SJCRH30 (cell line): ENCODE data around the gene CACHD1. TPM values are rescaled to one million over a fixed set of nuclear protein-coding genes. Genes with fewer than 3 reads are reported as not detected.
A peak's percentile ranks its signal among the peaks of the same experiment; 100 is the strongest.

ENCODE experiments used
- DNase-seq, 2 experiments: peaks; one replicate each; pipeline ENCODE4 v3.0.0-alpha.2; 2015 to 2020
- H3K27ac ChIP-seq: fragments of 250-450 bp; sonication (Bioruptor Pico); 2 replicates; pipeline ENCODE4 v1.5.1; 2020; ENCODE audit warnings: mild to moderate bottlenecking, moderate library complexity
- H3K27me3 ChIP-seq: fragments of 250-450 bp; sonication (Bioruptor Pico); 2 replicates; pipeline ENCODE4 v1.5.1; 2020; ENCODE audit warnings: mild to moderate bottlenecking, moderate library complexity
- H3K36me3 ChIP-seq: fragments of 250-450 bp; sonication (Bioruptor Pico); 2 replicates; pipeline ENCODE4 v1.5.1; 2020; ENCODE audit warnings: mild to moderate bottlenecking, moderate library complexity
- H3K4me1 ChIP-seq: fragments of 250-450 bp; sonication (Bioruptor Pico); 2 replicates; pipeline ENCODE4 v1.5.1; 2020; ENCODE audit warnings: mild to moderate bottlenecking, moderate library complexity
- H3K4me3 ChIP-seq: fragments of 250-450 bp; sonication (Bioruptor Pico); 2 replicates; pipeline ENCODE4 v1.5.1; 2020; ENCODE audit warnings: mild to moderate bottlenecking, moderate library complexity
- H3K9me3 ChIP-seq: fragments of 250-450 bp; sonication (Bioruptor Pico); replicated peaks from 2 replicates; pipeline ENCODE4 v1.5.1; 2020; ENCODE audit warnings: mild to moderate bottlenecking, moderate library complexity
- total RNA-seq: library from RNA; depleted of rRNA; stranded (reverse); fragments of >200 nt; shearing (Covaris generic); gene quantifications from 2 replicates; pipeline ENCODE4 v1.2.3, GENCODE V29; 2014

Gene CACHD1
- total RNA-seq, 1 experiment from 2014 or later, result 12.1 TPM

DNA sequence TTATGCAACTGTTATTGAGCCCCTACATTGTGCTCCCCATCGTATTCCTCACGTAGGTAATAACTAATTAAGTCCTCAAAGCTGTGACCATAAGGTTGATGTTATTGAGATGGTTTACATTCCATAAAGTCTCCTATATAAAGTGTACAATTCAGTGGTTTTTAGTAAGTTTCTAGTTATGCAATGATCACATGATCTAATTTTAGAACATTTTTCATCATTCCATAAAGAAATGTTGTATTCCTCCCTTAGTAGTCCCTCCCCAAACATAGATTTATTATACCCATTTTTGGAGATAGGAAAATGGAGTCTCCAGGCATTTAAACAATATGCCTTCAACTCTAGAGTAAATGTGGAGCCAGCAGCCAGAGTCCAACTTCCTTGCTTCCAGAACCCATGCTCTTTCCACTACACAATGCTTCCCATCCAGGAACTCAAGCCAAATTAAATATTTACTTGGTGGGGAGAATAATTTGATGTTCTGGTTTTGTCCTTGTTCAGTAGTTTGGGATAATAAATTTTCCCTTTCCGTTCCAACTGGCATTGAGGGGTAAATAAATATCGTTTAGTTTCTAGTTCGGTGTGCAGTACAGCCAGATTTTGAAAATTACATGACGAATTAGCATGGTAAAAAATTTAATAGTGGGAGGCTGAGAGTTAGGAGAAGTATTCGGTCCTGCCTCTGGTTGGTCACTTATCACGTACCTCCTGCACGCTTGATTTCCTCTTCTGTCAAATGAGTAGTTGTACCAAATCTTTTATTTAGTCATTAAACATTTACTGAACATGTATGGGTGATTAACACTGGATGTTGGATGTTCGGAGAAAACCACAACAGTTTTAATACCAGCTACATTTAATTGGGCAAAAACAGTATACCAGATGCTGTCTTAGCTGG lies 66.3 kb downstream of the CACHD1 start:
- Histone ChIP-seq H3K4me3 (no peak overlapping the region), H3K4me1 (no peaks in the 10 kb centered on the region), H3K36me3 (no peaks in the 10 kb centered on the region), H3K9me3 (no peaks in the 10 kb centered on the region), H3K27me3 (no peaks in the 10 kb centered on the region), H3K27ac (no peak overlapping the region)
- no peak for DNase-seq

DNA sequence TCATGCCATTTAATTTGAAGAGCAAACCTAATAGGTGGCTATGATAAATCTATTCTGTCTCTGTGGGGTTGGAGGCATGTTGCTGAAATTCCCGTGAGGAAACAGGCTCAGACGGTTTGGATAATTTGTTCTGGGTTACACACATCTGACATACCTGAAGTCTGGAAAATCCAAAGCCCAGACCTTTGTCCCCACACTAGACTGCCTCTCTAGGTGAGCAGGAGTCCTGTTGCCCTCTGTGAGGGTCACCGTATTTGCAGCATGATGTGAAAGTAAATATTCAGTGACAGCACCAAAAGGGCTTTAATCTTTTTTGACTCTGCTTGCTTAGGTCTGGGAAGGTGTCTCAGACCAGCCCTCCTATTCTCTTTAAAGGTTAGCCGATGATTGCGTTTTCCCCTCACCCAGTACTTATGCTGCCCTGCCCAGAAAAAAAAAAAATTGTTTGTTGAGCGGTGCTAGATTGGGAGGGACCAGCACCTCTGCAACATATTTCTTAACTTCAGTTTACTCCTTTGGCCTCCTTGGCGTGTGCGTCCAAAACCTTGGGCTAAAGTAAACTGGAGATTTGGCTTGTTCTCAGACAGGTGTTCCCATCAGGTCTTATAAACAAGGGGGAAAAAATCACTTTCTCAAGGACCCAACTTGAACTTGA lies 67.0 kb downstream of the CACHD1 start:
- Histone ChIP-seq H3K36me3 (no peaks in the 10 kb centered on the region), H3K4me3 (no peak overlapping the region), H3K9me3 (no peaks in the 10 kb centered on the region), H3K27ac (no peak overlapping the region), H3K4me1 (no peaks in the 10 kb centered on the region), H3K27me3 (no peaks in the 10 kb centered on the region)
- no peak for DNase-seq

DNA sequence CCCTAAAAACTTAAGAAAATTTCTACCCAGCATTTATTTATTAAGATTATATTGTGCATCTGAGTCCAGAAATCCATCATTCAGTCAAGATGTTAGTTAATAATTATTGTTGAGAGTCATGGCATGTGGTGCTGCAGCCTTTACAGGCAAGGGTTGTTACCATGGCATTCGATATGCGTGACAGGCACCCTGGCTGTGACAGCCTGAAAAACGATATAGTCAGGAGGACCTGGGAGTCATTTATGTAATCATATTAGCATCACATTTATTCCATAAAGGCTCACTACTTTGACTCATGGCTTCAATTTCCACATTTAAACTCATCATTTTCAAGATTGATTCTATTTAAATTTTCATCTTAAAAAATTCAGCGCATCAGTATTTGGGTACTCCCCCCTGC lies 68.0 kb downstream of the CACHD1 start:
- peak; percentile 11 to 37 for DNase-seq
- no peaks in the 10 kb centered on the region for H3K4me1 ChIP-seq
- H3K27me3 ChIP-seq, result no peaks in the 10 kb centered on the region
- H3K36me3 ChIP-seq, result no peaks in the 10 kb centered on the region
- H3K27ac ChIP-seq, result no peak overlapping the region
- H3K4me3 ChIP-seq, result no peak overlapping the region
- H3K9me3 ChIP-seq, result no peaks in the 10 kb centered on the region

DNA sequence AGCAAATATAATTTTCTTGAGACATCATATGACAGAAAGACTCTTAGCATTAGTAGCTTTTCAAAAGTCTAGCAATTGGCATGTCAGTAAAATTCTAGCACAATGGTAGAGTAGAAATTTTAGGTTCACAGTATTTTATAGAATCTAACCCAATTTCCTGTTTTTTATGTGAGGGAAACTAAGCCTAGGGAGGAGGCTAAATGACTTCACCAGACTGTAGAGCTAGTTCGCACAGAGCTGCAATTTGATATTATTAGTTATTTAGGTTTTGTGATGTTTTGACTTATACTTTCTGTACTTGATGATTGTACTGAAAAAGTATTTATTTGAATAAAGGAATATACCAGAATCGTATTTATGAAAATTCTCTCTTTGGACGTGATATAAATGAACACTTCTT lies 68.5 kb downstream of the CACHD1 start:
- DNase-seq, result no peak
- Histone ChIP-seq H3K36me3 (no peaks in the 10 kb centered on the region), H3K9me3 (no peaks in the 10 kb centered on the region), H3K4me3 (no peak overlapping the region), H3K4me1 (no peaks in the 10 kb centered on the region), H3K27ac (no peak overlapping the region), H3K27me3 (no peaks in the 10 kb centered on the region)

DNA sequence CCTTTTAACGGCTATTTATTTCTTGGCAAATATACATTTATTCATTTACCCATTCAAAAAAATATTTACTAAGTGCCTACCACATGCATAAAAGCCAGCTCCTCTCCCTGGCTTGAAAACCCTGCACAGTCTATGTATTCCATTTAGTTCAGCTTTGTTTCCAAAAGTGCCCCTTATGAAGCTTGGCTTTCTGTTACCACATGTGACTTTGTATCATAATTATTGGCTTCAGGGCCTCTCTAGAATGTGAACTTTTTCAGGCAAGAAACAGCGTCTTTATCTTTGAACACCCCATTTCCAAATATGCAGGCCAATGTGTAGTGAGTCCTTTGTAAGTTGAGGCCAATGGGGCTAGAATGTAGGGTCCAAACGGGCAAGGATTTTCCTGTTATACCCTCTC lies 69.4 kb downstream of the CACHD1 start:
- H3K27ac ChIP-seq, result no peak overlapping the region
- H3K4me1 ChIP-seq, result peaks cover 3% of the 10 kb centered on the region; the same call in 1 of the 2 replicates
- H3K27me3 ChIP-seq, result no peaks in the 10 kb centered on the region
- no peaks in the 10 kb centered on the region for H3K36me3 ChIP-seq
- no peak for DNase-seq
- no peak overlapping the region for H3K4me3 ChIP-seq
- H3K9me3 ChIP-seq, result no peaks in the 10 kb centered on the region

DNA sequence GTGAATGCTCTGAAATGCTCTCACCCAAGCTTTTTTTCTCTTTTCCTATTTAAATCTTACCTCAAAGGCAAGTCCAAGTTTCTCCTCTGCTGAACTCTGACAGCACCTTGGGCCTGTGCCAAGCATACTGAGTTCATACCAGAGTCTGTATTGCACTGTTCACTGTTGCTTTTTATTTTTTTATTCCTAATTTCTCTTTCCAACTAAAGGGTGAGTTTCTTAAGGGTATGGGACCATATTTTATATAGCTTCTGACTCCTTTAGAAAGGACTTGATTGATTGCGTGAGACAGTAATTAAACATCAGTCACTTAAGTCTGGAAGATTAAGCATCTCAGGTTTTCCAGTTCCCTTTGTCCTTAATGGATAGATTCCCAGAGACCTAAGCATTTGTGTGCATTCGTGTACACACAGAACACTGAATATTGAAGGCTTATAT lies 69.9 kb downstream of the CACHD1 start:
- DNase-seq, result peak in 1 of 2 experiments; percentile 10
- Histone ChIP-seq H3K27me3 (no peaks in the 10 kb centered on the region), H3K27ac (no peak overlapping the region), H3K4me3 (no peak overlapping the region), H3K4me1 (peaks cover 3% of the 10 kb centered on the region; the same call in 1 of the 2 replicates), H3K36me3 (no peaks in the 10 kb centered on the region), H3K9me3 (no peaks in the 10 kb centered on the region)

DNA sequence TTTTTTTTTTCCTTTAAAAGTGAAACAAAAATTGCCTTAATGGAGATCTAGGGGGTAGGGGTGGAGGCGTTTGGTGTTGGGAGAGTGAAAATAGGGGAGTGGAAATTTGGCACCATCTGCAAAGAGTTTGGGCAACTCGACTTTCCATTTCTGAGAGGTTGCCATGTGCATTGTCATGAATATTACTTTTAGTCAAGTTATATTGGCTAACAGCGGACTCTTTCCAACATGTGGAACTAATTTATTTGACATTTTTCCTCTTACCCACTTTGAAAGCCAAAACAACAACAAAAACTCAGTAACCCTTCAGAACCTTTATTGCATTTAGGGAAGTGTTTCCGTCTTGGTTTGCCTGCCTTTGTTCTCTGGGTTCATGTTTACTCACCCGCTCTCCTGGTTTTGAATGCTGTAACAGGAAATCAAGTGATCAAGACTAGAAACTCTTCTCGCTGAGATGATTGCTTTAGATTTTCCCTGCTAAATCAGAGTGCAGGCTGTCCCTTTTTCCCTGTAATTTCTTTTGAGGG lies 70.4 kb downstream of the CACHD1 start:
- H3K27ac ChIP-seq, result no peak overlapping the region
- DNase-seq, result no peak
- H3K9me3 ChIP-seq, result no peaks in the 10 kb centered on the region
- no peaks in the 10 kb centered on the region for H3K27me3 ChIP-seq
- no peak overlapping the region for H3K4me3 ChIP-seq
- H3K4me1 ChIP-seq, result peaks cover 3% of the 10 kb centered on the region; the same call in 1 of the 2 replicates
- H3K36me3 ChIP-seq, result no peaks in the 10 kb centered on the region

DNA sequence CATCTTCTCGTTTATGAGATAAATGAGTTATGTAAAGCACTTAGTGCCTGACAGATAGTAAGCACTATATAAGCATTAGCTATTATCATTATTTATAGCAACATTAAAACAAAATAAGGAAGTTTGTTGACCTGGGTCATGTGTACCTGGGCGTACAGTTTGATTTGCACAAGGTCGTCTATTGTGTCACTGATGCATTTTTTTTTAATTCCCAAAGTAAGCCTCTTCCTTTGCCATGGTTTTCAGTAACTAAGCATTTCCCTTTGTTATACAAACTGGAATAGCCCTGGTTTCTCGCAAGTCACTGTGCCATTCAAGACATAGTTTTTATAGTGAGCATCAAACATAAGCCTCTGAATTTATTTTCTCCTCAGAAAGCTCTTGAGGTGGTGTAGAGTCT lies 72.2 kb downstream of the CACHD1 start:
- Histone ChIP-seq H3K36me3 (no peaks in the 10 kb centered on the region), H3K9me3 (no peaks in the 10 kb centered on the region), H3K27ac (no peak overlapping the region), H3K4me1 (peaks cover 3% of the 10 kb centered on the region; the same call in 1 of the 2 replicates), H3K4me3 (no peak overlapping the region), H3K27me3 (no peaks in the 10 kb centered on the region)
- DNase-seq, result no peak

DNA sequence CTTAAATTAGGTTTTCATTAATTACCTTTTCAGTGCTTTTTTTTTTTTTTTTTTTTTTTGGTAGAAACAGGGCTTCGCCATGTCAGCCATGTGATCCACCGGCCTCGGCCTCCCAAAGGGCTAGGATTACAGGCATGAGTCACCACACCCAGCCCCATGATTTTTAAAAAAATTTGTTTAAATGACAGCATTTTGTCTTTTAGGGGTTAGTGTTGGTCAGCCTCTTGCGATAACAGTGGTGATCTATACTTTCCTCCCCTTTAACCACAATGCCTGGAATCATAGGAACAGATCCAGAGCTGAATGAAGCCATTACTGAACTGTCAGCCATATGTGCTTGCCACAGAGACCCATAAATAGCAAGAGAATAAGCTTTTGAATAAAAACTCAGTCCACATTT lies 73.9 kb downstream of the CACHD1 start:
- Histone ChIP-seq H3K27me3 (no peaks in the 10 kb centered on the region), H3K4me3 (no peak overlapping the region), H3K27ac (no peak overlapping the region), H3K36me3 (no peaks in the 10 kb centered on the region), H3K9me3 (no peaks in the 10 kb centered on the region), H3K4me1 (peaks cover 3% of the 10 kb centered on the region; the same call in 1 of the 2 replicates)
- DNase-seq, result peak; percentile 7 to 24

DNA sequence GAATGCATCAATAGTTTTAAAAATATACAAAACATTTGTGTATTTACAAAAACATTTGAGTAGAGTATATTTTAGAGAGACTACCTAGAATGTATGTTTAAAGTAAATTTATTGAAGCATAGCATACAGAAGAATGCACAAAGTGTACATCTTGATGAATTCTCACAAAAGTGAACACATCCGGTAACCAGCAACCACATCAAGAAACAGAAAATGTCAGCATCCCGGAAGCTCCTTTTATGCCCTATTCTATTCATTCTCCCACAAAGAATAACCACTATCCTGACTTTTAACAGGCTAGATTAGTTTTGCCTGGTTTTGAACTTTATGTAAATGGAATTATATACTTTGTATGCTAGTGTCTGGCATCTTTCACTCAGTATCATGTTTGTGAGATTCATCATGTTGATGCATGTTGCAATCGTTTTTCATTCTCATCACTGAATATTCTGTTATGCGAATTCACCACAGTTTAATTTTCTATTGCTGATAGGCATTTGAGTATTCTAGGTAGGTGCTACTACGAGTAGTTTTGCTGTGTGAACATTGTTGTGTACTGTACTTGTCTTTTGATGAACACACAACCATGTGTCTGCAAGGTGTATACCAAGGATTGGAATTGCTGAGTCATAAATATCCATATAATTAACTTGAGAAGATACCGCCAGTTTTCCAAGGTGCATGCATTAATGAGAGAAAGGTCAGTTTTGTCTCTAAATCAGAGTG lies 75.4 kb downstream of the CACHD1 start:
- H3K4me1 ChIP-seq, result peaks cover 3% of the 10 kb centered on the region
- H3K4me3 ChIP-seq, result no peak overlapping the region
- H3K9me3 ChIP-seq, result no peaks in the 10 kb centered on the region
- no peak for DNase-seq
- no peaks in the 10 kb centered on the region for H3K27me3 ChIP-seq
- no peak overlapping the region for H3K27ac ChIP-seq
- H3K36me3 ChIP-seq, result no peaks in the 10 kb centered on the region

DNA sequence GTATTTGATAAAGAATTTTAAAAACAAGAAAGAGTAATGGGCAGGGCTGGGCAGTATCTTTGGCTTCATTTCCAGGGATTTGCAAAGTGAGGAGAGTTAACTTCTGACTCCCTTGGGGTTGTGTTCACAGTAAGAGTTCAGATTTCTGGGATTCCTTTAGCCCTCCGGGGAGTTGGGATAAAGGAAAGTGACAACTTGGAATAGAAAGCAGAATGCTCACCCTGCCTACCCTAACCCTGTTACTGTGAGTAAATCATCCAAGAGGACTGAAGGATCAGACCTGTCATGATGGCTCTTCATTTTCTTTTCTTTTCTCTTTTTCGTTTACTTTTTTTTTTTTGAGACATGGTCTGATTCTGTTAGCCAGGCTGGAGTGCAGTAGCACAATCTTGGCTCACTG lies 76.1 kb downstream of the CACHD1 start:
- H3K4me1 ChIP-seq, result peaks cover 3% of the 10 kb centered on the region
- DNase-seq, result no peak
- no peak overlapping the region for H3K4me3 ChIP-seq
- H3K27me3 ChIP-seq, result no peaks in the 10 kb centered on the region
- no peak overlapping the region for H3K27ac ChIP-seq
- no peaks in the 10 kb centered on the region for H3K9me3 ChIP-seq
- no peaks in the 10 kb centered on the region for H3K36me3 ChIP-seq

DNA sequence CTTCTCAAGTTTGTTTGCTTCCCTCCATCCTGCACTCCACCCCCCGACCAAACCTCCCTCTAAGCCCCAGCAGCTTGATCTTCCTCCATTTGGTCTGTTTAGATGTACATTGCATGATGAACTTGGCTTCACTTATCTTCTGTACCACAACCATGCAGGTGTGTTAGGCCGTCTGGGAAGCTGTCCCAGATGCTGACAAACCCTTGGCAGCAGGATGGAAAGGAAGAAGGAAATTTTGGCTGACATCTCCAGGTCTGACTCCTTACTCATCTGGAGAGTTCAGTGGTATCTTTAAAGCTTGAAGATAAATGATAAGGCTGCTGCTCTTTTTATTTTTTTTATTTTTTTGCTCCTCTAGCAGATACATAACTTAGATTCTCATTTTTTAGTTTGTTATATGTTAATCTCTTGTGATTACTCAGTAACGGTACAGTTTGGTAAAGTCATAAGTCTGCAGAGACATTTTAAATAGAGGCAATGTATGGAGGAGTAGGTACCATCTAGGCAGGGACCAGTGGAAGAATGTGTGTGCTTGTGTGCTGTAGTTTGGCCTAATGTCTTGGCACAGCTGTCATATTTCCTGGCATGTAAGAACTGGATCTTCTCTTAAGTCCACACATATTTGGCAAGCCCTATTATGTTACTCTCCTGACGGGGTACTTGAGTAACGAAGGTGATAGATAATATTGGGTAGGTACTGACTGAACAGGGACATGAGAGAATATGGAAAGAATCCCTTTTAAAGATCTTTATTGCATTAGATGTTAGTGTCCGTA lies 79.7 kb downstream of the CACHD1 start:
- no peaks in the 10 kb centered on the region; the same call in 1 of the 2 replicates for H3K4me1 ChIP-seq

DNA sequence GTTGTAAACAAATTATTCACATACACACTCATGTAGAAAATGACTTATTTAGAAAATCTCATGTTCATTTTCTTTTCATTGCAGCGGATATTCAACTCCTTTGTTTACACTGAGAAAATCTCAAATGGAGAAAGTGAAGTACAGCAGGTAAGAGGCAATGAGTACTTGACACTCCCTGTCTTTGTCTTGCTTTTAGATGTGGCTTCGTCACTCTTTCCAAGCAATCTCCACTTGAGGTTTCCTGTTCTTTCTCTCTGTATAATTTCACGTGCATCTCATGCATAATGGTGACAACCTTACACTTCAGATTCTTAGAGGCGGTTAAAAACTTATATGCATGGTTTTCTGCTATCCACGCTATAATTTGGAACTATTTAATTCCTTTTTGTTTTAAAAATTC lies 80.6 kb downstream of the CACHD1 start:
- Histone ChIP-seq H3K4me3 (no peak overlapping the region), H3K27ac (no peak overlapping the region), H3K36me3 (no peaks in the 10 kb centered on the region), H3K27me3 (no peaks in the 10 kb centered on the region), H3K4me1 (no peaks in the 10 kb centered on the region; the same call in 1 of the 2 replicates), H3K9me3 (no peaks in the 10 kb centered on the region)
- no peak for DNase-seq

More for the DNA sequence above, 79.7 kb downstream of the CACHD1 start:
- Histone ChIP-seq H3K27me3 (no peaks in the 10 kb centered on the region), H3K9me3 (no peaks in the 10 kb centered on the region), H3K4me3 (no peak overlapping the region), H3K27ac (no peak overlapping the region), H3K36me3 (no peaks in the 10 kb centered on the region)
- no peak for DNase-seq

DNA sequence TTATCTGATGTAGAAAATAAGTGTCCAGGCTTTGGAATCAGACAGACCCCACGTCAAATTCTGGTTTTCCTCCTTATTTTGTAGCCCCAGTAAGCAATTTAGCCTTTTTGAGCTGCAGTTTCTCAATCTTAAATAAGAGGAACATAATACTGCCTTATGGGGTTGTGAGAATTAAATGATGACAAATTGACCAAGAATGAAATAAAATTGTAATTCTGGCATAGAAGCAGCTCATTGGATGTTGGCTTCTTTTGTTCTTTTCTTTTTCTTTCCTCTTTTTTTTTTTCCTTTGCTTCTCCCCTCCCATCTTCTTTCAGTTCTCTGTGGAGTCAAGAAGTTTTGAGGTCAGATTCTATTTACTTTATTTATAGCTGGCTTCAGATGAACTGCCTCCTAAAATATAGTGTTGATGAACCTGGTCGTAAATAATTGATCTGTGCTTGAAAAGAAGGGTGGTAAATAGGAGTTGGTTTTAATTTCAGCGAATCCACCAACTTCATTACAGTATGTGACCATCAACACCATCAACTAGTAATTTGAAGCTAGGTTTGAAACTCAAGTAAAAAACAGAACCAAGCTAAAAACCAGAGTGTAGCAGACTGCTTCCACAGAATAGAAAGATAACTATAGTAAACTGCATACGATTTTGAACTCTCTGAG lies 81.1 kb downstream of the CACHD1 start:
- Histone ChIP-seq H3K4me3 (no peak overlapping the region), H3K36me3 (no peaks in the 10 kb centered on the region), H3K27ac (no peak overlapping the region), H3K27me3 (no peaks in the 10 kb centered on the region), H3K4me1 (no peaks in the 10 kb centered on the region; the same call in 1 of the 2 replicates), H3K9me3 (no peaks in the 10 kb centered on the region)
- no peak for DNase-seq
